Measurements from ENCODE around the gene NTRK1.
"Not testable (repeated sequence)": the region's sequence is repeated elsewhere in the genome, so short reads cannot be mapped to it uniquely, and the experiment has no call there.

Gene NTRK1

GRCh38 chr1:156926175-156926574, 65.5 kb downstream of the NTRK1 start:
- Histone ChIP-seq H3K4me3 (no peak overlapping the region), H3K9me3 (no peaks in the 10 kb centered on the region), H4K20me1 (peaks cover 33% of the 10 kb centered on the region; the same call in 1 of the 2 replicates), H3K36me3 (no peaks in the 10 kb centered on the region), H3K9ac (no peak overlapping the region), H3K4me1 (peaks cover 10% of the 10 kb centered on the region; the same call in 1 of the 2 replicates), H3K27ac (no peak overlapping the region), H3K4me2 (no peak overlapping the region), H3K27me3 (peaks cover 99% of the 10 kb centered on the region)
- no peak for TF ChIP-seq Cebpa-rat (IDR thresholded peaks at IDR 0.05)

GRCh38 chr1:156926695-156927094, 66.0 kb downstream of the NTRK1 start:
- not testable (repeated sequence) for H3K4me3 ChIP-seq, H3K9me3 ChIP-seq, H3K9ac ChIP-seq, H3K4me2 ChIP-seq, H3K27ac ChIP-seq, H3K36me3 ChIP-seq
- peaks cover 15% of the 10 kb centered on the region; the same call in 1 of the 2 replicates for H3K4me1 ChIP-seq
- H3K27me3 ChIP-seq = peaks cover 94% of the 10 kb centered on the region
- peaks cover 33% of the 10 kb centered on the region; the same call in 1 of the 2 replicates for H4K20me1 ChIP-seq

- peak overlapping the region; percentile 58 for H3K4me2 ChIP-seq
- peaks cover 33% of the 10 kb centered on the region; the same call in 1 of the 2 replicates for H4K20me1 ChIP-seq
Measured at GRCh38 chr1:156927215-156928042, 66.8 kb downstream of the NTRK1 start.

GRCh38 chr1:156928043-156928602, 67.5 kb downstream of the NTRK1 start:
- TF ChIP-seq Cebpa-rat (IDR thresholded peaks at IDR 0.05) = no peak
- H3K36me3 ChIP-seq = peaks cover 1% of the 10 kb centered on the region; the same call in 1 of the 2 replicates
- no peak overlapping the region for H3K4me3 ChIP-seq
- peaks cover 16% of the 10 kb centered on the region; the same call in 1 of the 2 replicates for H3K4me1 ChIP-seq
- no peak overlapping the region for H3K9ac ChIP-seq
- no peak overlapping the region for H3K27ac ChIP-seq
- H3K4me2 ChIP-seq = peak overlapping the region; percentile 58; the same call in 1 of the 2 replicates
- peaks cover 27% of the 10 kb centered on the region; the same call in 1 of the 2 replicates for H4K20me1 ChIP-seq
- H3K9me3 ChIP-seq = no peaks in the 10 kb centered on the region
- peaks cover 80% of the 10 kb centered on the region for H3K27me3 ChIP-seq

More at GRCh38 chr1:156927215-156928042, 66.8 kb downstream of the NTRK1 start:
- H3K27me3 ChIP-seq = peaks cover 87% of the 10 kb centered on the region
- no peak for TF ChIP-seq Cebpa-rat (IDR thresholded peaks at IDR 0.05)
- no peaks in the 10 kb centered on the region for H3K36me3 ChIP-seq
- peak overlapping the region; percentile 57 for H3K4me3 ChIP-seq
- H3K4me1 ChIP-seq = peaks cover 16% of the 10 kb centered on the region; the same call in 1 of the 2 replicates
- no peak overlapping the region for H3K27ac ChIP-seq
- no peaks in the 10 kb centered on the region for H3K9me3 ChIP-seq
- no peak overlapping the region for H3K9ac ChIP-seq

- TF ChIP-seq Cebpa-rat (IDR thresholded peaks at IDR 0.05) = no peak
- Histone ChIP-seq H4K20me1 (peaks cover 23% of the 10 kb centered on the region; the same call in 1 of the 2 replicates), H3K27ac (no peak overlapping the region), H3K36me3 (peaks cover 9% of the 10 kb centered on the region; the same call in 1 of the 2 replicates), H3K27me3 (peaks cover 64% of the 10 kb centered on the region), H3K9me3 (no peaks in the 10 kb centered on the region), H3K4me1 (peaks cover 16% of the 10 kb centered on the region; the same call in 1 of the 2 replicates), H3K4me2 (no peak overlapping the region), H3K4me3 (no peak overlapping the region), H3K9ac (no peak overlapping the region)
Measured at GRCh38 chr1:156929596-156930238, 69.1 kb downstream of the NTRK1 start.

GRCh38 chr1:156930483-156930882, 69.8 kb downstream of the NTRK1 start:
- TF ChIP-seq Cebpa-rat (IDR thresholded peaks at IDR 0.05) = no peak

More at GRCh38 chr1:156930483-156930882, 69.8 kb downstream of the NTRK1 start:
- Histone ChIP-seq H3K27ac (no peak overlapping the region), H3K9me3 (no peaks in the 10 kb centered on the region), H3K4me3 (no peak overlapping the region), H3K4me1 (peaks cover 16% of the 10 kb centered on the region; the same call in 1 of the 2 replicates), H3K9ac (no peak overlapping the region), H3K36me3 (peaks cover 16% of the 10 kb centered on the region), H3K27me3 (peaks cover 56% of the 10 kb centered on the region), H4K20me1 (peaks cover 15% of the 10 kb centered on the region; the same call in 1 of the 2 replicates), H3K4me2 (no peak overlapping the region)

Data from BLaER1 (cell line).